ENCODE measurements around the gene UTP25. TPM values are rescaled to one million over a fixed set of nuclear protein-coding genes. Genes with fewer than 3 reads are reported as not detected.
A peak's percentile ranks its signal among the peaks of the same experiment; 100 is the strongest.

The UTP25 gene
- total and polyA plus RNA-seq, 3 donors from 2014 or later, result 4.0 to 7.7 (median 7.1) TPM

DNA sequence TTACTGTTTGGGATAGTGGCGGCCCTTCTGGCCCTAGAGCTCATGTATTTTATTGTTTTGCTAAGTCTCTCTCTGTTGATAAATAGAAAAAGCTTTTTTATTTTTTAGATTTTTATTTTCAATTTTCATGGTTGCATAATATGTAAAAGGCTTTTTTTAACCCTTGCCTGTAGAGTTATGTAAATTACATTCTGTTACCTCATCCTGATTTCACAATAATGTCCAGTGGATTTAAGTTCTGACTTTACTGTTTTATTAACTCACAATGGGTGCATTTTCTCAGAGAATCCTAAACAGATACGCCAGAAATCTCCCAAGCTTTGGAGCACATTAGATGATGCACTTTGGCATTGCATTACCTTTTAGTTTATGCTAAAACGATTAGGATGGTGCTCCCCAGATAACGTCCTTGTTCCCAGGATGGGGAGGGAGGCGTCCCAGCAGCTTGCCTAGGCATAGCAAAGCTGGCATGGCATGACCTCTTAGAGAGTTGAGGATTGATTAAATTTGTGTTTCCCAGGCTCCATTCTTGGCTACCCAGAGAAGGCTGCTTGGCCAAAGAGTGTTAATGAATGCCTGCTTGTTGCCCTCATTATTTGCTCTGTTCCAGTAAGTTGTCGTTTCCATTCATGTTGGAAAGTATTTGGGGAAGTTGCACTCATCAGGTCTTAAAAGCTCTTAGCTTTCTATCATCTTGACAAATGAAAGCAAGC is 17.1 kb downstream of the UTP25 start:
- Histone ChIP-seq H3K27me3 (no peaks in the 10 kb centered on the region), H3K4me1 (no peaks in the 10 kb centered on the region), H3K9me3 (no peaks in the 10 kb centered on the region), H3K27ac (no peak overlapping the region), H3K4me3 (no peak overlapping the region), H3K36me3 (ENCODE audit: low read depth, missing control alignments) (no peaks in the 10 kb centered on the region)
- no peak for DNase-seq
- WGBS, 2 donors, result 89 to 91% methylated on average over 6 of the region's 6 CpGs
- intact Hi-C loops (cut with DNase I; ENCODE audit: low total_unique reads), result no loop called here
- TF ChIP-seq, protein P1, sequence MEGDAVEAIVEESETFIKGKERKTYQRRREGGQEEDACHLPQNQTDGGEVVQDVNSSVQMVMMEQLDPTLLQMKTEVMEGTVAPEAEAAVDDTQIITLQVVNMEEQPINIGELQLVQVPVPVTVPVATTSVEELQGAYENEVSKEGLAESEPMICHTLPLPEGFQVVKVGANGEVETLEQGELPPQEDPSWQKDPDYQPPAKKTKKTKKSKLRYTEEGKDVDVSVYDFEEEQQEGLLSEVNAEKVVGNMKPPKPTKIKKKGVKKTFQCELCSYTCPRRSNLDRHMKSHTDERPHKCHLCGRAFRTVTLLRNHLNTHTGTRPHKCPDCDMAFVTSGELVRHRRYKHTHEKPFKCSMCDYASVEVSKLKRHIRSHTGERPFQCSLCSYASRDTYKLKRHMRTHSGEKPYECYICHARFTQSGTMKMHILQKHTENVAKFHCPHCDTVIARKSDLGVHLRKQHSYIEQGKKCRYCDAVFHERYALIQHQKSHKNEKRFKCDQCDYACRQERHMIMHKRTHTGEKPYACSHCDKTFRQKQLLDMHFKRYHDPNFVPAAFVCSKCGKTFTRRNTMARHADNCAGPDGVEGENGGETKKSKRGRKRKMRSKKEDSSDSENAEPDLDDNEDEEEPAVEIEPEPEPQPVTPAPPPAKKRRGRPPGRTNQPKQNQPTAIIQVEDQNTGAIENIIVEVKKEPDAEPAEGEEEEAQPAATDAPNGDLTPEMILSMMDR (IDR thresholded peaks at IDR 0.05), result no peak
- TF ChIP-seq POLR2A (IDR thresholded peaks at IDR 0.05), result no peak

DNA sequence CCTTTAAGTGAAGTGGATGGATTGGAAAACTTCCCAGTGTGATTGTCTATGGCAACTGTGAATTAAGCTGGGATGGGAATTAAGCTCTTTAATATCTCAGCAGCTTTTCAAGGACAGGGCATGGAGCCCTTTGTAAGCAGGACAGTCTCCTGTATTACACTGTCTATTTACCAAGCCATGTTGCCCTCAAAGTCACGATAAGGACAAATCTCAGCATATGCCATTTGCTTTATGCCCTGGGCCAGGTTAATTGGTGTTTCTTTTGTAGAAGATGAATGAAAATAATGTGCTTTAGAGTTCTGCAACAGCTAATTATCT is 17.6 kb downstream of the UTP25 start:
- Histone ChIP-seq H3K27me3 (no peaks in the 10 kb centered on the region), H3K4me1 (no peaks in the 10 kb centered on the region), H3K36me3 (ENCODE audit: low read depth, missing control alignments) (no peaks in the 10 kb centered on the region), H3K4me3 (no peak overlapping the region), H3K27ac (no peak overlapping the region), H3K9me3 (no peaks in the 10 kb centered on the region)
- intact Hi-C loops (cut with DNase I; ENCODE audit: low total_unique reads), result no loop called here
- WGBS, 2 donors, result 68 to 86% methylated on average over 1 of the region's 1 CpG
- DNase-seq, result no peak
- TF ChIP-seq, protein P1 (IDR thresholded peaks at IDR 0.05), result no peak
- no peak for TF ChIP-seq POLR2A (IDR thresholded peaks at IDR 0.05)

- TF ChIP-seq, protein P1 (IDR thresholded peaks at IDR 0.05), result no peak
- no peak for TF ChIP-seq POLR2A (IDR thresholded peaks at IDR 0.05)
- no peaks in the 10 kb centered on the region for H3K9me3 ChIP-seq
- no peak overlapping the region for H3K4me3 ChIP-seq
- WGBS, 2 donors, result 86 to 95% methylated on average over 4 to 5 of the region's 5 CpGs
- H3K36me3 ChIP-seq (ENCODE audit: low read depth, missing control alignments), result no peaks in the 10 kb centered on the region
- no peak overlapping the region for H3K27ac ChIP-seq
- no peak for DNase-seq
- H3K4me1 ChIP-seq, result no peaks in the 10 kb centered on the region
- intact Hi-C loops (cut with DNase I; ENCODE audit: low total_unique reads), result no loop called here
- no peaks in the 10 kb centered on the region for H3K27me3 ChIP-seq
Measured at GRCh38 chr1:209849388-209849787, 21.6 kb downstream of the UTP25 start.

DNA sequence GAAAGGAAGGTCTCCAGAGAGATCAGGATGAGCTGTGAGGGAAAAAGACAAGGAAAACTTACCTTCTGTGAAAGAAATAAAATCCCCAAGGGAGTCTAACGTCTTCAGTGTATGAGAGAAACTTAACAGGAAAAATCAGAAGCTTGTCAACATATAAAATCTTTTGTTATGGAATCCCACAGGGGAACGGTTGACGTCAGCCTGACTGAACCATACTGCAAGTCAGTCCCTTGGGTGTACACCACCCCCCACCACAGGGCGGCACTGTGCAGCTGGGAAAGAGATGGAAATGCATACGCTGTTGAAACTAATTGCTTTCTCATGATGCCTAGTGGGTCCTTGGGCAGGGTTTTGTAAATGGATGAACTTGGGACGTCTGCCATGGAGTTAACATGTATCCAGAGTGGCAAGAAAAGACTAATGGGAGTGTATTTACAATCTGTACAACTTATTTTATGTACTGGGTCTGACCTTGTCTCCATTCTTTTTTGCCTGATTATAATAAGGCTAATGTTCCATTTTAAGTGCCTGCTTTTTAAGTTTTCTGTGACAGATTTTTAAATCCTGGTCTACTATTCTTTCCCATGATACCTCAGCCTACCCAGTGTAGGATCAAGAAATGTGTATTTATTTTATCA is 22.7 kb downstream of the UTP25 start:
- 65 to 74% methylated on average over 6 of the region's 6 CpGs for WGBS, 2 donors
- H3K9me3 ChIP-seq, result no peaks in the 10 kb centered on the region
- H3K4me1 ChIP-seq, result no peaks in the 10 kb centered on the region
- TF ChIP-seq POLR2A (IDR thresholded peaks at IDR 0.05), result no peak
- TF ChIP-seq, protein P1 (IDR thresholded peaks at IDR 0.05), result peak in 1 of 3 experiments; percentile 41
- H3K27me3 ChIP-seq, result no peaks in the 10 kb centered on the region
- H3K36me3 ChIP-seq (ENCODE audit: low read depth, missing control alignments), result no peaks in the 10 kb centered on the region
- intact Hi-C loops (cut with DNase I; ENCODE audit: low total_unique reads), result no loop called here
- peak; percentile 70 for DNase-seq
- no peak overlapping the region for H3K4me3 ChIP-seq
- H3K27ac ChIP-seq, result no peak overlapping the region

DNA sequence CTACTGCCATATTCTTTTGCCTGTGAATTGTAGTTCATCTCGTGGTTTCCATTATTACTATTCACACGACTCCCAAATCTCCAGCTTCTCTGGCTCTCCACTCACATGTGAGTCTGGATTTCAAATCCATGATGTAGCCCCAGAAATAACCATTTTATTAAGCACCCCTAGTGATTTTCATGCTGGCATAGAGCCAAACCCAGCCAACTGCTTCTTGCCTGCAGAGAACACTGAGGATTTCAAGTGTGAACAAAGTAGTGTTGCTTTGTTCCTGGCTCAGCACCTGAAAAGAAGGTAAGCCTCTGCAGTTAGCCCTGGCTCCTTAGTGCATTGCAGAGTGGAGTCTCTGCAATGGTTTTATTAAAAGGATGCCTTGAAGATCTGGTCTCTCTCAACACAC is 25.9 kb downstream of the UTP25 start:
- TF ChIP-seq POLR2A (IDR thresholded peaks at IDR 0.05), result no peak
- TF ChIP-seq, protein P1 (IDR thresholded peaks at IDR 0.05), result no peak
- no peak overlapping the region for H3K4me3 ChIP-seq
- H3K9me3 ChIP-seq, result no peaks in the 10 kb centered on the region
- H3K27ac ChIP-seq, result no peak overlapping the region
- no peaks in the 10 kb centered on the region for H3K27me3 ChIP-seq
- intact Hi-C loops (cut with DNase I; ENCODE audit: low total_unique reads), result no loop called here
- no peak for DNase-seq
- no peaks in the 10 kb centered on the region for H3K4me1 ChIP-seq
- 88 to 94% methylated on average over 2 of the region's 2 CpGs for WGBS, 2 donors
- no peaks in the 10 kb centered on the region for H3K36me3 ChIP-seq (ENCODE audit: low read depth, missing control alignments)

All from testis (tissue), 3 donors.